Naive thymus-derived CD4-positive, alpha-beta T cell (primary cell): ENCODE data around the gene GPC2. TPM values are rescaled to one million over a fixed set of nuclear protein-coding genes. Genes with fewer than 3 reads are reported as not detected.
"Not testable (repeated sequence)": the region's sequence is repeated elsewhere in the genome, so short reads cannot be mapped to it uniquely, and the experiment has no call there.

Experiments used
- ATAC-seq: fragments of 150-1000 bp; cut with Tn5 transposase; 2 replicates; pipeline ENCODE4 v1.10.0; 2021; ENCODE audit warnings: mild to moderate bottlenecking, moderate library complexity
- CTCF ChIA-PET: fragments of 350-600 bp; sonication (Branson Sonifier 250); formaldehyde crosslinking; loops from one replicate; lab custom pipeline; 2021; ENCODE audit warnings: antibody characterized with exemption; lab: Charles Lee
- POLR2A ChIA-PET: fragments of 350-600 bp; sonication (Branson Sonifier 250); formaldehyde crosslinking; loops from one replicate; lab custom pipeline; 2021; ENCODE audit warnings: antibody characterized with exemption, inconsistent platforms; lab: Charles Lee
- DNase-seq, 9 donors: peaks; one replicate each; pipeline versions ENCODE4 v3.0.0 to v3.0.0-alpha.2; 2020 to 2022; ENCODE audit warnings: mixed read lengths in 1 of 9
- H3K27ac ChIP-seq: one replicate; pipeline ENCODE4 v1.7.0; 2013; ENCODE audit warnings: mild to moderate bottlenecking, low read depth, low read length, moderate library complexity
- H3K27me3 ChIP-seq, 2 donors: one replicate each; pipeline ENCODE4 v1.7.0; 2013; ENCODE audit warnings: low read length in 2 of 2, mild to moderate bottlenecking in 2 of 2, moderate library complexity in 2 of 2; ENCODE audit not compliant: control insufficient read depth in 2 of 2, insufficient read depth in 2 of 2
- H3K36me3 ChIP-seq, 3 experiments: 1 replicate in 2 of 3; 2 replicates in 1 of 3; pipeline ENCODE4 v1.7.0; 2013; ENCODE audit warnings: low read length in 3 of 3, mild to moderate bottlenecking in 3 of 3, moderate library complexity in 1 of 3; ENCODE audit not compliant: insufficient read depth in 3 of 3, control insufficient read depth in 2 of 3
- H3K4me1 ChIP-seq, 2 donors: one replicate each; pipeline ENCODE4 v1.7.0; 2013; ENCODE audit warnings: low read length in 2 of 2, mild to moderate bottlenecking in 2 of 2, moderate library complexity in 1 of 2; ENCODE audit not compliant: control insufficient read depth in 2 of 2, insufficient read depth in 2 of 2
- H3K4me3 ChIP-seq: 2 replicates; pipeline ENCODE4 v1.7.0; 2013; ENCODE audit warnings: mild to moderate bottlenecking, low read length
- H3K9me3 ChIP-seq, 3 experiments: 1 replicate in 2 of 3; 2 replicates in 1 of 3; pipeline ENCODE4 v1.7.0; 2013; ENCODE audit warnings: low read length in 3 of 3; ENCODE audit not compliant: control insufficient read depth in 2 of 3
- H3K27ac Mint-ChIP-seq, 9 donors: one replicate each; pipeline ENCODE4 v1.8.0; 2020 to 2022; ENCODE audit warnings: mixed read lengths in 9 of 9, mild to moderate bottlenecking in 8 of 9, moderate library complexity in 5 of 9, inconsistent platforms in 2 of 9
- H3K27me3 Mint-ChIP-seq, 5 donors: one replicate each; pipeline ENCODE4 v1.8.0; 2021 to 2022; ENCODE audit warnings: mixed read lengths in 5 of 5, mild to moderate bottlenecking in 1 of 5
- H3K36me3 Mint-ChIP-seq, 5 donors: one replicate each; pipeline ENCODE4 v1.8.0; 2020 to 2022; ENCODE audit warnings: mixed read lengths in 5 of 5, mild to moderate bottlenecking in 3 of 5, inconsistent platforms in 1 of 5
- H3K4me1 Mint-ChIP-seq, 7 donors: one replicate each; pipeline ENCODE4 v1.8.0; 2020 to 2022; ENCODE audit warnings: mixed read lengths in 7 of 7, mild to moderate bottlenecking in 3 of 7, inconsistent platforms in 1 of 7
- H3K4me3 Mint-ChIP-seq, 10 donors: one replicate each; pipeline ENCODE4 v1.8.0; 2020 to 2022; ENCODE audit warnings: mild to moderate bottlenecking in 10 of 10, mixed read lengths in 10 of 10, moderate library complexity in 6 of 10, inconsistent platforms in 2 of 10
- H3K9me3 Mint-ChIP-seq, 11 donors: one replicate each; pipeline ENCODE4 v1.8.0; 2020 to 2022; ENCODE audit warnings: mixed read lengths in 11 of 11, mild to moderate bottlenecking in 4 of 11, inconsistent platforms in 1 of 11, moderate library complexity in 1 of 11
- intact Hi-C, 2 donors: fragments of 100-400 bp; cut with micrococcal nuclease; formaldehyde crosslinking; loops; one replicate each; pipeline ENCODE4 v1.15.1; 2023
- polyA plus RNA-seq, 2 donors: library from polyadenylated mRNA; unstranded; fragments of 300-500 nt; fragmentation: Illumina TruSeq; gene quantifications; one replicate each; pipeline ENCODE4 v1.2.3, GENCODE V29; 2021
- total RNA-seq, 6 experiments: library from RNA in 5 of 6; stranded (reverse) in 5 of 6; gene quantifications; 1 replicate in 5 of 6; 2 replicates in 1 of 6; pipeline ENCODE4 v1.2.3 and lab custom pipeline; 2021 to 2026

Gene GPC2
- total and polyA plus RNA-seq, 7 experiments from 2014 or later = 0.64 to 30.6 (median 12.3) TPM

DNA sequence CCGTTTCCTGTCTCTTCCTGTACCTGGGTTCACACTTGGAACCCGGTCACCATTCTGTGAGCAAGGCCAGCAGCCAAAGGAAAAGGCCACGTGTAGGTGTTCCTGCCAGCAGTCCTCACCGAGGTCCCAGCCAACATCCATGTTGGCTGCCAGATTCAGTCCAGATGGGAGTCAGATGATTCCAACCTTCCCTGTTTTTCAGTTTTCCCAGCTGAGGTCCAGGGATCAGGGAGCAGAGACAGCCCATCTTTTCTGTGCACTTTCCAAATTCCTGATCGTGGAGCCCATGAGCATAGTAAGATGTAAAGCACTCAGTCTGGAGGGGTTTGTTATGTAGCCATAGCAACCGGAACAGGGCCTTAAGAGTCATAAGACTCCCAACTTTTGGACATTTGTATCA, 38.7 kb upstream of the GPC2 start:
- CTCF ChIA-PET = interaction anchor here (0.7 to 6.5 kb wide), 6 partner anchors 26 to 571 kb away, joined by 3 to 84 read pairs (median 4); no protein-coding TSS in a partner anchor
- H3K27me3 ChIP-seq = no peaks in the 10 kb centered on the region
- no peaks in the 10 kb centered on the region for H3K27me3 Mint-ChIP-seq
- POLR2A ChIA-PET = interaction anchor here (0.5 to 1.9 kb wide), 5 partner anchors 26 to 73 kb away, joined by 3 to 7 read pairs (median 3); no protein-coding TSS in a partner anchor
- intact Hi-C loops = loop anchor here (2.0 to 10.0 kb wide), 2 partner anchors 297 to 301 kb away; partner anchors contain the start of gene TRIM4 (in 2 of the 2)
- no peak overlapping the region for H3K4me3 Mint-ChIP-seq
- no peaks in the 10 kb centered on the region for H3K36me3 ChIP-seq
- peaks cover 0 to 16% (median 0%) of the 10 kb centered on the region in 5 donors for H3K36me3 Mint-ChIP-seq
- H3K9me3 ChIP-seq = no peaks in the 10 kb centered on the region
- ATAC-seq (no peak), DNase-seq (no peak)
- no peak overlapping the region for H3K27ac ChIP-seq
- peaks cover 27 to 35% of the 10 kb centered on the region in 2 donors for H3K4me1 ChIP-seq
- no peak overlapping the region for H3K4me3 ChIP-seq
- H3K9me3 Mint-ChIP-seq = peaks cover 0 to 2% (median 0%) of the 10 kb centered on the region in 11 donors
- peak overlapping the region in 7 of 9 donors; percentile 19 to 98 (median 62) for H3K27ac Mint-ChIP-seq
- H3K4me1 Mint-ChIP-seq = peaks cover 22 to 71% (median 65%) of the 10 kb centered on the region in 7 donors

DNA sequence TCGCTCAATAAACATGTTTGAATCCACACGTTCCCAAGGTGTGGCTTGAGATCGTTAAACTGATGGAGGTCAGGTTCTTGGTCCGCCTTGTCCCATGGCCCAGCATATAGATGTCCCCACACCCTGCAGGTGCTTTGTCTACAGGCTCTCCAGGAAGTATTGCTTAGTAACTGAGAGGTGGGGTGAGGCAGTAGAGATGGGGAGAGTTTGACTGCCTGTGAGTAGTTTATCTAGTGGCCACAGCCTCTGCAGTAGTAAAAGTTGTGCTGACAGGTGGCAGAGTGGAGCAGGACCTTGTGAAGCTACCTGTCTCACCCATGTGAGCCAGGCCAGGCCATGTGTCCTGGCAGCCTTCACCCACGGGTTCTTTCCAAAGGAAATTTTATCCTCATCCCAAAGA, 37.2 kb upstream of the GPC2 start:
- not testable (repeated sequence) for ATAC-seq, H3K27me3 Mint-ChIP-seq, H3K9me3 ChIP-seq, H3K27ac ChIP-seq, H3K36me3 ChIP-seq, H3K27me3 ChIP-seq, H3K9me3 Mint-ChIP-seq, H3K4me3 ChIP-seq
- intact Hi-C loops = loop anchor here (5.0 to 10.0 kb wide), 2 partner anchors 37 to 300 kb away; partner anchors contain the start of genes GPC2 (in 2 of the 2), STAG3 (in 2 of the 2) and TRIM4 (in 1 of the 2)
- peak in 2 of 9 donors; percentile 13 to 31 for DNase-seq
- Mint-ChIP-seq H3K36me3 (peaks cover 0 to 13% (median 0%) of the 10 kb centered on the region in 5 donors), H3K27ac (peak overlapping the region; percentile 41 to 98 (median 87)), H3K4me1 (peaks cover 35 to 84% (median 79%) of the 10 kb centered on the region in 7 donors), H3K4me3 (peak overlapping the region in 4 of 10 donors; percentile 3 to 38 (median 32))
- peaks cover 39 to 48% of the 10 kb centered on the region in 2 donors for H3K4me1 ChIP-seq
- ChIA-PET POLR2A (interaction anchor here (1.5 kb wide), 1 partner anchor 48 kb away, joined by 3 read pairs; no protein-coding TSS in a partner anchor), CTCF (interaction anchor here (1.7 kb wide), 1 partner anchor 193 kb away, joined by 4 read pairs; no protein-coding TSS in a partner anchor)

DNA sequence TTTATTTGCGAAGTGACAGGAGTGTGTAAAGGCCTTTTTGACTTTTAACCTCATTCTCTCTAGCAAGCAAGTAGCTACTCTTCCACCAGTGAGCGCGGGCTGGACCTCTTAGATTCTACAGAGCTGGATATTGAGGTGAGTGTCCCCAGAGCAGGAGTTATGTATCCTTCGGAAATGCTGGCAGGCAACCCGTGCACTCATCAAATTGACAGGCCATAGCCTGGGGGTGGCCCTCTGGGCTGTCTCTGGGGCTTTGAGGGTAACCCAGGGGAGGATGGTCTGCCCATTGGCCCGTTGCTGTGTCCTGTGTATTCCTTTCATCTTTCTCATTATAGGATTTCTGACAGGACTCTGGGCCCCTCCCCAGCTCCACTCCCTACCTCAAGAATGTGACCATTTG, 36.5 kb upstream of the GPC2 start:
- Mint-ChIP-seq H3K4me3 (no peak overlapping the region), H3K36me3 (peaks cover 0 to 13% (median 0%) of the 10 kb centered on the region in 5 donors), H3K9me3 (peaks cover 0 to 4% (median 0%) of the 10 kb centered on the region in 11 donors), H3K4me1 (peaks cover 35 to 84% (median 79%) of the 10 kb centered on the region in 7 donors), H3K27me3 (no peaks in the 10 kb centered on the region), H3K27ac (peak overlapping the region; percentile 51 to 98 (median 87))
- Histone ChIP-seq H3K27me3 (no peaks in the 10 kb centered on the region), H3K36me3 (no peaks in the 10 kb centered on the region), H3K9me3 (no peaks in the 10 kb centered on the region), H3K4me3 (no peak overlapping the region), H3K4me1 (peaks cover 39 to 51% of the 10 kb centered on the region in 2 donors), H3K27ac (peak overlapping the region; percentile 25)
- ATAC-seq = no peak
- CTCF ChIA-PET = interaction anchor here (1.1 kb wide), 1 partner anchor 65 kb away, joined by 4 read pairs; the partner anchor contains the start of gene LAMTOR4
- DNase-seq = no peak
- POLR2A ChIA-PET = interaction anchor here (0.7 to 1.5 kb wide), 3 partner anchors 47 to 1187 kb away, joined by 3 read pairs; no protein-coding TSS in a partner anchor
- intact Hi-C loops = loop anchor here (5.0 to 10.0 kb wide), 2 partner anchors 36 to 299 kb away; partner anchors contain the start of genes GPC2 (in 2 of the 2), STAG3 (in 2 of the 2) and TRIM4 (in 1 of the 2)

DNA sequence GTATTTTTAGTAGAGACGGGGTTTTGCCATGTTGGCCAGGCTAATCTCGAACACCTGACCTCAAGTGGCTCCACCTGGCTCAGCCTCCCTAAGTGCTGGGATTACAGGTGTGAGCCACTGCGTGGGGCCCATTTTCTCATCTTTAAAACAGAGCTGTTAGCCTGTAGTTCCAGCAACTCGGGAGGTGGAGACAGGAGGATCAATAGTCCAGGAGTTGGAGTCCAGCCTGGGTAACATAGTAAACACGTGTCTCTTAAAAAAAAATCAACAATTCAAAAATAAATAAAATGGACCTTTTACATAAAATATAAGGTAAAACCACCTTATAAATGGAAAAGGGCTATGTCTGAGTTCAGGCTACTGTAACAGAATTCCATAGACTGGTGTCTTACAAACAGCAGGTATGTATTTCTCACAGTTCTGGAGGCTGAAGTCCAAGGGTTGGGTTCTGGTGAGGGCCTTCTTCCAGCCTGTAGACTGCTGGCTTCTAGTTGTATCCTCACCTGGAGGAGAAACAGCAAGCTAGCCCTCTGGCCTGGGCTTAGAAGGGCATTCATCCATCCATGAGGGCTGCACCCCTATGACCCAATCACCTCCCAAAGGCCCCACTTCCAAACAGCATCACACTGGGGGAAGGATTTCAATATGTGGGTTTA, 35.6 kb upstream of the GPC2 start:
- CTCF ChIA-PET = interaction anchor here (0.9 to 1.1 kb wide), 4 partner anchors 20 to 112 kb away, joined by 3 to 4 read pairs (median 3); partner anchors contain the start of genes AP4M1, LAMTOR4 and MCM7
- no peaks in the 10 kb centered on the region for H3K27me3 ChIP-seq
- peak overlapping the region; percentile 25 for H3K27ac ChIP-seq
- Mint-ChIP-seq H3K36me3 (peaks cover 0 to 13% (median 0%) of the 10 kb centered on the region in 5 donors), H3K4me1 (peaks cover 40 to 86% (median 82%) of the 10 kb centered on the region in 7 donors), H3K27ac (peak overlapping the region; percentile 51 to 98 (median 87)), H3K27me3 (no peaks in the 10 kb centered on the region), H3K4me3 (no peak overlapping the region), H3K9me3 (peaks cover 0 to 4% (median 0%) of the 10 kb centered on the region in 11 donors)
- no peaks in the 10 kb centered on the region for H3K9me3 ChIP-seq
- H3K36me3 ChIP-seq = no peaks in the 10 kb centered on the region
- intact Hi-C loops = loop anchor here (5.0 to 10.0 kb wide), 2 partner anchors 35 to 298 kb away; partner anchors contain the start of genes GPC2 (in 2 of the 2), STAG3 (in 2 of the 2) and TRIM4 (in 1 of the 2)
- POLR2A ChIA-PET = interaction anchor here (0.6 to 0.9 kb wide), 2 partner anchors 80 to 84 kb away, joined by 3 read pairs; no protein-coding TSS in a partner anchor
- H3K4me1 ChIP-seq = peaks cover 45 to 58% of the 10 kb centered on the region in 2 donors
- DNase-seq (no peak), ATAC-seq (no peak)
- H3K4me3 ChIP-seq = no peak overlapping the region

DNA sequence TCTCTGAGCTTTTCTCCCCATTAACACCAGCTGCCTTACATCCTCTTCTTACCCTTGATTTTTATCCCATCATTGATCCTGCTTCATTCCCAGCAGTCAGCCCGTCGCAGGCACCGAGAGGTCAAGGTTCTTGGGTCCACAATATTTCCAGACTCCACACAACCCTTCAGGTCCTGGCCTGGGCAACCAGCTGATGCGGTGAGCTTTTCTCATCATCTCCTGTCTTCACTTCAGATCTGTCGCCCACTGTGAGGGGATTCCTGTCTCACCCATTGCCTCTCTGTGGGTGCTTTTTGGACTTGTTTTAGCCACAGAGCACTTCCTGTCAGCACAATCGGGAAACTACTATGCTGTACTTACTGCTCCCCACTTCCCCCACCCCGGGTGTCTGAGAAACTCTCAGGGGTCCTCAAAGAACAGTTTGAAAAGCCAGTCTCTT, 34.2 kb upstream of the GPC2 start:
- H3K36me3 Mint-ChIP-seq = peaks cover 0 to 16% (median 0%) of the 10 kb centered on the region in 5 donors
- Histone ChIP-seq H3K27me3 (no peaks in the 10 kb centered on the region), H3K36me3 (no peaks in the 10 kb centered on the region), H3K4me3 (peak overlapping the region; percentile 17), H3K9me3 (no peaks in the 10 kb centered on the region), H3K4me1 (peaks cover 45 to 50% of the 10 kb centered on the region in 2 donors), H3K27ac (peak overlapping the region; percentile 70)
- H3K4me1 Mint-ChIP-seq = peaks cover 39 to 76% (median 72%) of the 10 kb centered on the region in 7 donors
- H3K27ac Mint-ChIP-seq = peak overlapping the region; percentile 87 to 99 (median 96)
- DNase-seq = peak in 8 of 9 donors; percentile 35 to 62 (median 52)
- no peaks in the 10 kb centered on the region for H3K27me3 Mint-ChIP-seq
- intact Hi-C loops = loop anchor here (1.0 to 10.0 kb wide), 3 partner anchors 21 to 297 kb away; partner anchors contain the start of genes GPC2 (in 2 of the 2), STAG3 (in 2 of the 2) and TRIM4 (in 1 of the 2)
- POLR2A ChIA-PET = interaction anchor here (0.8 to 2.7 kb wide), 15 partner anchors 11 to 111 kb away, joined by 3 to 8 read pairs (median 4); partner anchors contain the start of genes CNPY4, GPC2, MCM7 and STAG3
- H3K9me3 Mint-ChIP-seq = peaks cover 0 to 4% (median 0%) of the 10 kb centered on the region in 11 donors
- CTCF ChIA-PET = interaction anchor here (0.6 to 2.4 kb wide), 8 partner anchors 13 to 78 kb away, joined by 3 to 21 read pairs (median 4); partner anchors contain the start of genes GPC2 and STAG3
- H3K4me3 Mint-ChIP-seq = peak overlapping the region; percentile 65 to 93 (median 75)
- peak; percentile 89 for ATAC-seq
